Neural crest cell (in vitro differentiated cells): ENCODE data around the gene LSAMP. TPM values are rescaled to one million over a fixed set of nuclear protein-coding genes. Genes with fewer than 3 reads are reported as not detected.

Experiments
- DNase-seq: peaks from one replicate; pipeline ENCODE4 v3.0.0; 2021; ENCODE audit warnings: low read depth, mixed read lengths, low spot score
- H3K27ac Mint-ChIP-seq: one replicate; pipeline ENCODE4 v1.8.0; 2021; ENCODE audit warnings: mild to moderate bottlenecking, mixed read lengths; ENCODE audit not compliant: unreplicated experiment
- H3K27me3 Mint-ChIP-seq: 2 replicates; pipeline ENCODE4 v1.8.0; 2021; ENCODE audit warnings: low read depth, mild to moderate bottlenecking, mixed read lengths
- H3K36me3 Mint-ChIP-seq: 2 replicates; pipeline ENCODE4 v1.8.0; 2021; ENCODE audit warnings: low read depth, mild to moderate bottlenecking, mixed read lengths
- H3K4me1 Mint-ChIP-seq: 2 replicates; pipeline ENCODE4 v1.8.0; 2021; ENCODE audit warnings: mixed read lengths
- H3K4me3 Mint-ChIP-seq: one replicate; pipeline ENCODE4 v1.8.0; 2021; ENCODE audit warnings: mild to moderate bottlenecking, mixed read lengths
- H3K9me3 Mint-ChIP-seq: 2 replicates; pipeline ENCODE4 v1.8.0; 2021; ENCODE audit warnings: mixed read lengths
- total RNA-seq: library from RNA; stranded (reverse); gene quantifications from 2 replicates; pipeline ENCODE4 v1.2.1, GENCODE V29; 2021
- TF ChIP-seq, protein P1 (sequence below): fragments of 200-600 bp; sonication (generic); conservative IDR thresholded peaks from 2 replicates; pipeline ENCODE4 v1.5.0; 2021; ENCODE audit warnings: antibody characterized with exemption, mild to moderate bottlenecking

The LSAMP gene
- total RNA-seq, 1 donor from 2014 or later = 36.7 TPM

DNA sequence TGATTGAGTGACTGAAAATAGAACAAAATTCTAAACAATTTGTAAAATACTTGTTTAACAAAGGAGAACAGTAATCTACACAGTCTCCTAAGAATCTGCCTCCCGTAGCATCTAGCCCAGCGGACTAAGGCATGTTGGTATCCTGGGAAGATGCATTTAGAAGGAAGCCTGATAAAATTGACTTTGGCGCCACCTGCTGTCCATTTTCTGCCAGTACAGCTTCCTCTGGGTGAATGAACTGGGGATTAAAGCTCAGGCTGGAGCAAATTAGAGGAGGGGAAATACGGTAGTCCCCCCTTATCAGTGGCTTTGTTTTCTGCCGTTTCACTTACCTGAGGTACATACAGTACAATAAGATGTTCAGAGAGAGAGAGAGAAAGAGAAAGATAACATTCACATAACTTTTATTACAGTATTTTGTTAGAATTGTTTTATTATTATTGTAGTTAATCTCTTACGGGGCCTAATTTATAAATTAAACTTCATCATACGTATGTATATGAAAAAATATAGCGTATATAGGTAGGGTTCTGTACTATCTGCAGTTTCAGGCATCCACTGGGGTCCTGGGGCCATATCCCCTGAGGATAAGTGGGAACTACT is 630.4 kb downstream of the LSAMP start:
- Mint-ChIP-seq H3K4me1 (no peaks in the 10 kb centered on the region), H3K36me3 (no peaks in the 10 kb centered on the region), H3K4me3 (no peak overlapping the region), H3K27me3 (no peaks in the 10 kb centered on the region), H3K9me3 (no peaks in the 10 kb centered on the region), H3K27ac (peak overlapping the region; percentile 21)
- TF ChIP-seq, protein P1, sequence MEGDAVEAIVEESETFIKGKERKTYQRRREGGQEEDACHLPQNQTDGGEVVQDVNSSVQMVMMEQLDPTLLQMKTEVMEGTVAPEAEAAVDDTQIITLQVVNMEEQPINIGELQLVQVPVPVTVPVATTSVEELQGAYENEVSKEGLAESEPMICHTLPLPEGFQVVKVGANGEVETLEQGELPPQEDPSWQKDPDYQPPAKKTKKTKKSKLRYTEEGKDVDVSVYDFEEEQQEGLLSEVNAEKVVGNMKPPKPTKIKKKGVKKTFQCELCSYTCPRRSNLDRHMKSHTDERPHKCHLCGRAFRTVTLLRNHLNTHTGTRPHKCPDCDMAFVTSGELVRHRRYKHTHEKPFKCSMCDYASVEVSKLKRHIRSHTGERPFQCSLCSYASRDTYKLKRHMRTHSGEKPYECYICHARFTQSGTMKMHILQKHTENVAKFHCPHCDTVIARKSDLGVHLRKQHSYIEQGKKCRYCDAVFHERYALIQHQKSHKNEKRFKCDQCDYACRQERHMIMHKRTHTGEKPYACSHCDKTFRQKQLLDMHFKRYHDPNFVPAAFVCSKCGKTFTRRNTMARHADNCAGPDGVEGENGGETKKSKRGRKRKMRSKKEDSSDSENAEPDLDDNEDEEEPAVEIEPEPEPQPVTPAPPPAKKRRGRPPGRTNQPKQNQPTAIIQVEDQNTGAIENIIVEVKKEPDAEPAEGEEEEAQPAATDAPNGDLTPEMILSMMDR = peak; percentile 92
- peak; percentile 91 for DNase-seq

DNA sequence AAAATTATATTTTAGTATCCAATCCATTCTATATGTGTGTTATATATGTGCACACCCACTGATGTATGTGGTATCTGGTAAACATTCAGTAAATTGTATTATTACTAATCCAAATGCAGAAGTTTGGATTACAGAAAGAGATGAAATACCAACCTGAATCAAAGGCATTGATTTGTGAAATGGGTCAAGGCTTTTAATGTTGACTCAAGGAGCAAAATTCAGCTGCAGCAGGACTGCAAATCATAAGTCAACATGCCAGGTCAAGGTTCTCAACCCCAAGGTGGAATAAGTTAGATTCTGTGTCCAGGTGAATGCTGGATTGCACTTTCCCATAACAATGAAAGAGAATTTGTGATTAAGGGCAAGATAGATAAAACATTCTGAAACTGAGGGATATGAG is 631.3 kb downstream of the LSAMP start:
- DNase-seq = no peak
- Mint-ChIP-seq H3K4me3 (no peak overlapping the region), H3K27me3 (no peaks in the 10 kb centered on the region), H3K4me1 (no peaks in the 10 kb centered on the region), H3K36me3 (peaks cover 7% of the 10 kb centered on the region), H3K27ac (no peak overlapping the region), H3K9me3 (no peaks in the 10 kb centered on the region)
- TF ChIP-seq, protein P1 = no peak

DNA sequence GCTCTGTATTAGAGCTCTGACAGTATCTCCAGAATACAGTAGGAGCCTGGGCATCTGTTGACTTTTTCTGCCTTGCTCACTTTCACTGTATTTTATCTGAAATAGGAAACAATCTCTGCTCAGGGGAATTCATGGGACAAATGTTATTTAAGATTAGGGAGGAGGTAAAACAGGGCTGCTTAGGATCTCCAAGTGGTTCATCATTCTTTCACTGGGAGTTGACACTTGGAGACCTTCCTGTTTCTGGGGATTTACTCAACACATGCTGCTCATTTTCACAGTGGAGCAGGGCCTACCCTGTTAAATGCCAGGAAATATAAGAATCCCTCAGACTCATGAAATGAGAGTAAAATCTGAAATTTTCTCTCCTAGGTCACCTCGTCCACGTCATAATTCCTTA is 636.5 kb downstream of the LSAMP start:
- H3K27me3 Mint-ChIP-seq = no peaks in the 10 kb centered on the region
- no peak for DNase-seq
- H3K27ac Mint-ChIP-seq = no peak overlapping the region
- TF ChIP-seq, protein P1 = no peak
- H3K4me1 Mint-ChIP-seq = peaks cover 36% of the 10 kb centered on the region
- H3K36me3 Mint-ChIP-seq = peaks cover 7% of the 10 kb centered on the region
- no peaks in the 10 kb centered on the region for H3K9me3 Mint-ChIP-seq
- H3K4me3 Mint-ChIP-seq = no peak overlapping the region

DNA sequence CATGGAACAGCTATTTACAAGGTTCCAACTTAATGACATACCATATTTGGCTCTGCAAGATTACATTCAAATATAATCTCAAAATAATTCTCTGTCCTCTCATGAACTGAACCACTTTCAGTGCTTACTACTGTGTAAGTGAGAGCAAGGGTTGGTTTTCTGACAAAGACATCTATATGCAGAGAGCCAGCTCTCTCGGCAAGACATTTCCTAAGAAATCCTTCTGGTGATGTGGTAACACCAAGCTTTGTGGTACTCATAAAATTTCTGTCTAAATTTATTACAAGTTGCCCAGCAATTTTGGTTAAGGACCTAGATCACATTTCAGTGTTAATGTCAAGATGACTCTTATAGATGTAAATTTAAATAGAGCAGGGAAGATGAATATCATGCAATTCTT is 637.0 kb downstream of the LSAMP start:
- Mint-ChIP-seq H3K4me3 (no peak overlapping the region), H3K9me3 (no peaks in the 10 kb centered on the region), H3K36me3 (peaks cover 7% of the 10 kb centered on the region), H3K27ac (no peak overlapping the region), H3K4me1 (peaks cover 41% of the 10 kb centered on the region), H3K27me3 (no peaks in the 10 kb centered on the region)
- DNase-seq = no peak
- TF ChIP-seq, protein P1 = no peak

DNA sequence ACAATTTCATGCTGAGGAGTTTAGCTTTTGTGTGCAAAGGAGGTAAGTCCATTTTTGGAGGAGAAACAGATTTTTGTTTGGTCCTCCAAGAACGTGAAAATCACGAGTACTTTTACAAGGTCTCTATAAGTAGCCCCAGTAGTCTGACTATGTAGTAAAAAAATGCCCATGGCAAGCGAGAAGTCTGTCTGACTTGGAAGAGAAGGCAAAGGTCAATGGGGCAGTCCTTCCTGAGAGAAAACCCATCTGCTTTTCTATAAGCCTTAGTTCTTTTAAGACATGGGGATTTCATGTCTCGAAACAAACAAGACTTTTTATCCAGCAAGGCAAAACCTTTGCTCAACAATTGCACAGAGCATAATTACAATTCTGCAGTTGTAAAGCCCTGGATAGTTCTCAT is 638.8 kb downstream of the LSAMP start:
- H3K9me3 Mint-ChIP-seq = no peaks in the 10 kb centered on the region
- no peaks in the 10 kb centered on the region for H3K27me3 Mint-ChIP-seq

More for the DNA sequence above, 638.8 kb downstream of the LSAMP start:
- Mint-ChIP-seq H3K36me3 (peaks cover 7% of the 10 kb centered on the region), H3K4me1 (peaks cover 44% of the 10 kb centered on the region), H3K4me3 (peak overlapping the region; percentile 5), H3K27ac (peak overlapping the region; percentile 3)
- TF ChIP-seq, protein P1 = no peak
- no peak for DNase-seq
